HepG2 (cell line): ENCODE results near the gene TMEM31. TPM values are rescaled to one million over a fixed set of nuclear protein-coding genes. Genes with fewer than 3 reads are reported as not detected.

Source experiments
- ATAC-seq: fragments of 200-7000 bp; cut with Tn5 transposase; 3 replicates; pipeline ENCODE4 v1.9.1; 2020; ENCODE audit warnings: mild to moderate bottlenecking, moderate library complexity
- BruUV-seq: library from RNA; stranded (reverse); fragments of 400-500 nt; replicated peaks from 2 replicates; lab custom pipeline; 2021; lab: Mats Ljungman, UMichigan
- CTCF ChIA-PET: fragments of 300-600 bp; formaldehyde crosslinking; extraction: SDS; loops from one replicate; lab custom pipeline; 2021; ENCODE audit warnings: low total read pairs, inconsistent platforms, low intra/inter-chr PET ratio; lab: Yijun Ruan, JAX
- POLR2A ChIA-PET: fragments of 350-600 bp; sonication (Branson Sonifier 250); formaldehyde crosslinking; loops from one replicate; lab custom pipeline; 2020; ENCODE audit warnings: antibody characterized with exemption, inconsistent platforms; lab: Yijun Ruan, JAX
- DNase-seq: peaks from one replicate; pipeline ENCODE4 v3.0.0-alpha.2; 2015; ENCODE audit warnings: low spot score
- FAIRE-seq: peaks from 3 replicates; lab custom pipeline; 2011; peaks lifted over from hg19 to GRCh38; lab: Jason Lieb, UNC
- H2AFZ ChIP-seq: one replicate; pipeline ENCODE4 v1.6.1; 2011; ENCODE audit warnings: low read length, inconsistent platforms
- H3K27ac ChIP-seq: fragments of 300-600 bp; 3 replicates; pipeline ENCODE4 v1.8.0; 2011; ENCODE audit warnings: mixed run types, mild to moderate bottlenecking, mixed read lengths, low read length, inconsistent platforms; ENCODE audit not compliant: insufficient read depth; ENCODE audit errors: extremely low read length
- H3K27me3 ChIP-seq, 2 experiments: fragments of 200-600 bp in 1 of 2; 2 replicates in 1 of 2; 3 replicates in 1 of 2; pipeline versions ENCODE4 v1.6.0 to v1.8.0; 2011; ENCODE audit warnings: low read length in 2 of 2, mild to moderate bottlenecking in 2 of 2, moderate library complexity in 2 of 2, inconsistent platforms in 1 of 2; ENCODE audit not compliant: insufficient read depth in 2 of 2, control insufficient read depth in 1 of 2
- H3K36me3 ChIP-seq, 2 experiments: fragments of 200-600 bp in 1 of 2; replicated peaks in 1 of 2; 2 replicates in 1 of 2; 3 replicates in 1 of 2; pipeline versions ENCODE4 v1.5.1 to v1.8.0; 2011; ENCODE audit warnings: low read length in 2 of 2, inconsistent platforms in 1 of 2; ENCODE audit not compliant: insufficient read depth in 2 of 2, control insufficient read depth in 1 of 2
- H3K4me1 ChIP-seq: 2 replicates; pipeline ENCODE4 v1.5.1; 2012; ENCODE audit warnings: low read length, inconsistent platforms; ENCODE audit not compliant: insufficient read depth
- H3K4me2 ChIP-seq: 2 replicates; pipeline ENCODE4 v1.6.0; 2011; ENCODE audit warnings: low read depth, low read length, inconsistent platforms
- H3K4me3 ChIP-seq, 3 experiments: fragments of 200-600 bp in 1 of 3; sonication (generic), shearing (Covaris generic) in 1 of 3; replicated peaks in 1 of 3; 2 replicates each; pipeline ENCODE4 v1.5.1; 2011 to 2016; ENCODE audit warnings: low read length in 3 of 3, inconsistent platforms in 2 of 3, low read depth in 2 of 3, mild to moderate bottlenecking in 2 of 3, control low read depth in 1 of 3, mixed read lengths in 1 of 3; ENCODE audit not compliant: insufficient read depth in 1 of 3
- H3K79me2 ChIP-seq: one replicate; pipeline ENCODE4 v1.6.1; 2011; ENCODE audit warnings: low read length, inconsistent platforms; ENCODE audit not compliant: insufficient read depth
- H3K9ac ChIP-seq: 2 replicates; pipeline ENCODE4 v1.6.0; 2011; ENCODE audit warnings: mild to moderate bottlenecking, low read depth, low read length, inconsistent platforms; ENCODE audit not compliant: insufficient read depth
- H3K9me3 ChIP-seq: 2 replicates; pipeline ENCODE4 v1.5.1; 2012; ENCODE audit warnings: mild to moderate bottlenecking, low read length
- H4K20me1 ChIP-seq: 2 replicates; pipeline ENCODE4 v1.6.0; 2011; ENCODE audit warnings: inconsistent platforms, mild to moderate bottlenecking, low read length, moderate library complexity; ENCODE audit not compliant: insufficient read depth
- FOXC1 ChIP-seq: sonication (generic); formaldehyde crosslinking; IDR thresholded peaks from 2 replicates; pipeline ENCODE4 v1.8.0; 2022; ENCODE audit warnings: mild to moderate bottlenecking, missing genetic modification reagents, borderline replicate concordance
- HMG20B ChIP-seq: conservative IDR thresholded peaks from 2 replicates; pipeline ENCODE4 v1.6.1; 2016; ENCODE audit warnings: missing genetic modification reagents, missing compliant biosample characterization
- MEIS2 ChIP-seq: sonication (generic); formaldehyde crosslinking; IDR thresholded peaks from 2 replicates; pipeline ENCODE4 v1.9.0; 2021; ENCODE audit warnings: mild to moderate bottlenecking, missing genetic modification reagents
- NFKBIZ ChIP-seq: IDR thresholded peaks from 2 replicates; pipeline ENCODE4 v1.6.1; 2018; ENCODE audit warnings: missing genetic modification reagents, missing compliant biosample characterization
- PITX1 ChIP-seq: sonication (generic); formaldehyde crosslinking; IDR thresholded peaks from 2 replicates; pipeline ENCODE4 v1.5.1; 2020; ENCODE audit warnings: mild to moderate bottlenecking, missing genetic modification reagents
- WIZ ChIP-seq: sonication (generic); formaldehyde crosslinking; IDR thresholded peaks from 2 replicates; pipeline ENCODE4 v1.5.1; 2020; ENCODE audit warnings: mild to moderate bottlenecking, missing genetic modification reagents
- ZFYVE20 ChIP-seq: sonication (generic); formaldehyde crosslinking; IDR thresholded peaks from 2 replicates; pipeline ENCODE4 v1.8.0; 2023; ENCODE audit warnings: low read depth, mild to moderate bottlenecking, moderate library complexity, missing genetic modification reagents, borderline replicate concordance
- ZMYM4 ChIP-seq: sonication (generic); formaldehyde crosslinking; IDR thresholded peaks from 2 replicates; pipeline ENCODE4 v1.8.1; 2023; ENCODE audit warnings: mild to moderate bottlenecking, missing genetic modification reagents
- ZSCAN22 ChIP-seq: sonication (generic); formaldehyde crosslinking; IDR thresholded peaks from 2 replicates; pipeline ENCODE4 v1.4.0; 2020; ENCODE audit warnings: mild to moderate bottlenecking, missing genetic modification reagents
- WGBS: methylation state at CpG from one replicate; pipeline ENCODE4 v1.1.6; 2017; ENCODE audit warnings: low lambda C conversion rate; 5-methylcytosine and 5-hydroxymethylcytosine counted together
- in situ Hi-C: cut with HindIII; loops from 2 replicates; pipeline ENCODE4 v1.10.0; 2017; ENCODE audit warnings: low pct_unique_long_range_greater_than_20kb; ENCODE audit not compliant: extremely low pct_ligation_motif_present
- intact Hi-C: fragments of 100-400 bp; cut with micrococcal nuclease; formaldehyde crosslinking; loops from one replicate; pipeline ENCODE4 v1.10.0; 2022; ENCODE audit not compliant: unreplicated experiment
- polyA plus RNA-seq, 8 experiments: library from polyadenylated mRNA; depleted of rRNA in 3 of 8; stranded (reverse) in 7 of 8; unstranded in 1 of 8; fragments of >200 nt; fragmentation: Illumina TruSeq in 4 of 8; extraction: Trizol in 4 of 8; gene quantifications; 2 replicates each; pipeline versions ENCODE4 v1.2.1 to v1.2.3, GENCODE V29; 2011 to 2016; ENCODE audit warnings: low read depth in 4 of 8, missing spikeins in 1 of 8, mixed read lengths in 1 of 8; ENCODE audit not compliant: insufficient read depth in 1 of 8
- total RNA-seq, 5 experiments: library from RNA; depleted of rRNA; stranded (reverse); fragments of >200 nt; fragmentation: Illumina TruSeq; extraction: Trizol; gene quantifications; 2 replicates each; pipeline ENCODE4 v1.2.3, GENCODE V29; 2016; ENCODE audit warnings: low read depth in 1 of 5
- TF ChIP-seq, protein P1 (sequence below): sonication (generic); formaldehyde crosslinking; IDR thresholded peaks from 2 replicates; pipeline ENCODE4 v1.5.0; 2020; ENCODE audit warnings: mild to moderate bottlenecking, missing genetic modification reagents, moderate library complexity

TMEM31 gene
- total and polyA plus RNA-seq, 2 of the 13 experiments (the other 11 are each of a cell fraction or from before 2014, with no cell fraction given), result 0.16 TPM; not detected in 1

DNA sequence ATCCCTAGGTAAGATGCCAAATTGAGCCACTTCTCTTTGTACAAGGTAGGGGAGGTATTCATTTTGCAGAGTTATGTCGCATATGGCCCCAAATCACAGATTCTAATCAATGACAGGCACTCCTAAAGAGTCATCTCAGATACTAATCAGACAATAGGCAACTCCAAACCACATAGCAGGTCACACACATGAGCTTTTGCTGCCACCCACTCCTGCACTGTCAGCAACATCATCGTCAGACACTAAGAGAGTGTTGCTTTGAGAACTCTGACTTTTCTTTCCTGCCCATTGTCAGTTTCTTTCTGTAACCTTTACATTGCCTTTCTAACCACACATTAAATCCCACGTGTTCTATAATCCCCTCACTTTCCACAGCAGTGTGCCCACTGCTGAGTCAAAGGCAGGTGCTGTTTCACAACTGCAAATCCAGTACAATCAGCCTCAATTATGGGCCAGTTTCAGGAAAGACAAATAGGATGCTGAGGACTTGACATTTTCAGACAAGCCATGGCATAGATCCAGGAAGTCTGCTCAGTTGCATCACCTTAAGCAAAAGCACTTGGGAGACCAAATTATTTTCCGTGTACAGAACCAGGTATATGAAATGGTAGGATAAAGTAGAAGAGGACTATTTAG lies 23.5 kb downstream of the TMEM31 start:
- no peaks in the 10 kb centered on the region for H3K79me2 ChIP-seq
- H3K9me3 ChIP-seq, result no peaks in the 10 kb centered on the region
- CTCF ChIA-PET, result no interaction called here
- 0% methylated on average over 4 of the region's 4 CpGs for WGBS
- H3K4me2 ChIP-seq, result no peak overlapping the region
- no TSS peak for BruUV-seq
- TF ChIP-seq WIZ (CRISPR knock-in tag) (no peak), PITX1 (no peak), HMG20B (CRISPR knock-in tag) (no peak), ZMYM4 (CRISPR knock-in tag) (no peak), ZSCAN22 (CRISPR knock-in tag) (no peak), NFKBIZ (no peak), FOXC1 (CRISPR knock-in tag) (no peak), ZFYVE20 (no peak), MEIS2 (CRISPR knock-in tag) (no peak)
- TF ChIP-seq, protein P1, sequence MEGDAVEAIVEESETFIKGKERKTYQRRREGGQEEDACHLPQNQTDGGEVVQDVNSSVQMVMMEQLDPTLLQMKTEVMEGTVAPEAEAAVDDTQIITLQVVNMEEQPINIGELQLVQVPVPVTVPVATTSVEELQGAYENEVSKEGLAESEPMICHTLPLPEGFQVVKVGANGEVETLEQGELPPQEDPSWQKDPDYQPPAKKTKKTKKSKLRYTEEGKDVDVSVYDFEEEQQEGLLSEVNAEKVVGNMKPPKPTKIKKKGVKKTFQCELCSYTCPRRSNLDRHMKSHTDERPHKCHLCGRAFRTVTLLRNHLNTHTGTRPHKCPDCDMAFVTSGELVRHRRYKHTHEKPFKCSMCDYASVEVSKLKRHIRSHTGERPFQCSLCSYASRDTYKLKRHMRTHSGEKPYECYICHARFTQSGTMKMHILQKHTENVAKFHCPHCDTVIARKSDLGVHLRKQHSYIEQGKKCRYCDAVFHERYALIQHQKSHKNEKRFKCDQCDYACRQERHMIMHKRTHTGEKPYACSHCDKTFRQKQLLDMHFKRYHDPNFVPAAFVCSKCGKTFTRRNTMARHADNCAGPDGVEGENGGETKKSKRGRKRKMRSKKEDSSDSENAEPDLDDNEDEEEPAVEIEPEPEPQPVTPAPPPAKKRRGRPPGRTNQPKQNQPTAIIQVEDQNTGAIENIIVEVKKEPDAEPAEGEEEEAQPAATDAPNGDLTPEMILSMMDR (CRISPR knock-in tag), result no peak
- POLR2A ChIA-PET, result no interaction called here
- FAIRE-seq (no peak), DNase-seq (no peak), ATAC-seq (no peak)
- H2AFZ ChIP-seq, result no peak overlapping the region
- H3K4me1 ChIP-seq, result no peaks in the 10 kb centered on the region
- H3K4me3 ChIP-seq, result no peak overlapping the region
- no peaks in the 10 kb centered on the region for H4K20me1 ChIP-seq
- in situ Hi-C loops, result no loop called here
- H3K27me3 ChIP-seq, result peaks cover 1 to 3% of the 10 kb centered on the region in 2 experiments; a peak in 2 of 5 replicates
- H3K9ac ChIP-seq, result no peak overlapping the region
- intact Hi-C loops, result no loop called here
- no peaks in the 10 kb centered on the region for H3K36me3 ChIP-seq
- H3K27ac ChIP-seq, result no peak overlapping the region
